ENCODE measurements around the gene LRP1B.

DNA sequence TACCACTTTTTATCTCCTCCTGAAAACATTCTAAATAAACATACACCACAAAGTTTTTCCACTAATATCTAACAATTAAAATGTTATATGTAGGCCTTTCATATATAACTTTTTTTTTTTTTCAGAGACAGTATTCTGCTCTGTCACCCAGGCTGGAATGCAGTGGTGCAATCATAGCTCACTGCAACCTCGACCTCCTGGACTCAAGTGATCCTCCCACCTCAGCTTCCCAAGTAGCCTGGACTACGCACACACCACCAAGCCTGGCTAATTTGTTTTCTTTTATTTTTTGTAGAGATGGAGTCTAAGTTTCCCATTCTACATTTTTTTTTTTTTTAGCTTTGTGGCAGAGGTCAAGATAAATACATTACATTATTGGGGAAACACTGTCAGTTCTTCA is 1738.0 kb downstream of the LRP1B start:
- TF ChIP-seq GATA2 (IDR thresholded peaks at IDR 0.05; ENCODE audit: low read depth, low read length) (no peak), GATA3 (IDR thresholded peaks at IDR 0.05; ENCODE audit: low read depth, low read length) (no peak)
